Activated CD8-positive, alpha-beta memory T cell treated with anti-CD3 and anti-CD28 coated beads, Interleukin-2, amount 10 ng/mL, durations not matched to agents 7 days and 5 days (primary cell): Measurements from ENCODE around the gene CDK17. TPM values are rescaled to one million over a fixed set of nuclear protein-coding genes. Genes with fewer than 3 reads are reported as not detected.
"Not testable (repeated sequence)": the region's sequence is repeated elsewhere in the genome, so short reads cannot be mapped to it uniquely, and the experiment has no call there.

ENCODE experiments used
- ATAC-seq: fragments of 150-1000 bp; cut with Tn5 transposase; one replicate; pipeline ENCODE4 v1.10.0; 2021; ENCODE audit warnings: moderate library complexity
- CTCF ChIA-PET: fragments of 350-600 bp; sonication (Branson Sonifier 250); formaldehyde crosslinking; loops from one replicate; lab custom pipeline; 2021; ENCODE audit warnings: antibody characterized with exemption; lab: Charles Lee
- DNase-seq: peaks from one replicate; pipeline ENCODE4 v3.0.0-alpha.2; 2020
- H3K27ac Mint-ChIP-seq: one replicate; pipeline ENCODE4 v1.8.0; 2021; ENCODE audit warnings: mild to moderate bottlenecking, mixed read lengths
- H3K27me3 Mint-ChIP-seq: one replicate; pipeline ENCODE4 v1.8.0; 2021; ENCODE audit warnings: mixed read lengths
- H3K36me3 Mint-ChIP-seq: one replicate; pipeline ENCODE4 v1.8.0; 2021; ENCODE audit warnings: mild to moderate bottlenecking, mixed read lengths
- H3K4me1 Mint-ChIP-seq: one replicate; pipeline ENCODE4 v1.8.0; 2021; ENCODE audit warnings: mixed read lengths
- H3K4me3 Mint-ChIP-seq: one replicate; pipeline ENCODE4 v1.8.0; 2021; ENCODE audit warnings: mild to moderate bottlenecking, moderate library complexity, mixed read lengths
- H3K9me3 Mint-ChIP-seq: one replicate; pipeline ENCODE4 v1.8.0; 2022; ENCODE audit warnings: low read depth, mixed read lengths
- total RNA-seq, 2 experiments: library from RNA; stranded (reverse); gene quantifications; one replicate each; pipeline ENCODE4 v1.2.3, GENCODE V29; 2021

CDK17 gene
- total RNA-seq, 2 experiments from 2014 or later, result 32.7 to 46.9 TPM

- Mint-ChIP-seq H3K27me3 (no peaks in the 10 kb centered on the region), H3K9me3 (peaks cover 2% of the 10 kb centered on the region), H3K4me1 (peaks cover 24% of the 10 kb centered on the region), H3K4me3 (no peak overlapping the region), H3K27ac (no peak overlapping the region), H3K36me3 (peaks cover 36% of the 10 kb centered on the region)
- CTCF ChIA-PET, result interaction anchor here (1.1 to 2.0 kb wide), 4 partner anchors 10 to 121 kb away, joined by 3 to 10 read pairs (median 4); no protein-coding TSS in a partner anchor
- ATAC-seq, result no peak
- no peak for DNase-seq
Observed at GRCh38 chr12:96336489-96336888, 63.8 kb downstream of the CDK17 start.

GRCh38 chr12:96335270-96335669 is 65.0 kb downstream of the CDK17 start:
- no peaks in the 10 kb centered on the region for H3K27me3 Mint-ChIP-seq
- H3K4me1 Mint-ChIP-seq, result peaks cover 24% of the 10 kb centered on the region
- H3K4me3 Mint-ChIP-seq, result peak overlapping the region; percentile 11
- peak; percentile 68 for ATAC-seq
- H3K36me3 Mint-ChIP-seq, result peaks cover 31% of the 10 kb centered on the region
- CTCF ChIA-PET, result interaction anchor here (1.1 to 1.5 kb wide), 3 partner anchors 8 to 120 kb away, joined by 3 to 9 read pairs (median 4); no protein-coding TSS in a partner anchor
- H3K9me3 Mint-ChIP-seq, result peaks cover 2% of the 10 kb centered on the region
- peak overlapping the region; percentile 67 for H3K27ac Mint-ChIP-seq
- DNase-seq, result no peak

- Mint-ChIP-seq H3K4me1 (peaks cover 28% of the 10 kb centered on the region), H3K9me3 (peaks cover 2% of the 10 kb centered on the region), H3K36me3 (peaks cover 29% of the 10 kb centered on the region), H3K27ac (no peak overlapping the region), H3K27me3 (no peaks in the 10 kb centered on the region), H3K4me3 (no peak overlapping the region)
- CTCF ChIA-PET, result interaction anchor here (1.0 to 1.1 kb wide), 2 partner anchors 19 to 119 kb away, joined by 3 to 4 read pairs; no protein-coding TSS in a partner anchor
- ATAC-seq (no peak), DNase-seq (no peak)
Observed at GRCh38 chr12:96334502-96334901, 65.7 kb downstream of the CDK17 start.

GRCh38 chr12:96329545-96329944 is 70.7 kb downstream of the CDK17 start:
- Mint-ChIP-seq H3K4me3 (no peak overlapping the region), H3K36me3 (peaks cover 27% of the 10 kb centered on the region), H3K27me3 (no peaks in the 10 kb centered on the region), H3K27ac (peak overlapping the region; percentile 38), H3K9me3 (no peaks in the 10 kb centered on the region), H3K4me1 (peaks cover 30% of the 10 kb centered on the region)
- CTCF ChIA-PET, result interaction anchor here (0.6 to 1.0 kb wide), 2 partner anchors 9 to 114 kb away, joined by 3 read pairs; no protein-coding TSS in a partner anchor
- DNase-seq (no peak), ATAC-seq (no peak)

- ATAC-seq, result no peak
- H3K4me1 Mint-ChIP-seq, result peaks cover 26% of the 10 kb centered on the region
- CTCF ChIA-PET, result interaction anchor here (1.0 kb wide), 1 partner anchor 9 kb away, joined by 3 read pairs; no protein-coding TSS in a partner anchor
- H3K4me3 Mint-ChIP-seq, result no peak overlapping the region
- DNase-seq, result no peak
- peaks cover 28% of the 10 kb centered on the region for H3K36me3 Mint-ChIP-seq
- H3K27ac Mint-ChIP-seq, result no peak overlapping the region
- H3K27me3 Mint-ChIP-seq, result no peaks in the 10 kb centered on the region
- H3K9me3 Mint-ChIP-seq, result no peaks in the 10 kb centered on the region
Observed at GRCh38 chr12:96329018-96329417, 71.2 kb downstream of the CDK17 start.

- no peak overlapping the region for H3K27ac Mint-ChIP-seq
Observed at GRCh38 chr12:96327889-96328288, 72.3 kb downstream of the CDK17 start.

GRCh38 chr12:96327346-96327745 is 72.9 kb downstream of the CDK17 start:
- DNase-seq, result no peak
- CTCF ChIA-PET, result interaction anchor here (1.7 kb wide), 1 partner anchor 8 kb away, joined by 3 read pairs; no protein-coding TSS in a partner anchor
- Mint-ChIP-seq H3K4me1 (peaks cover 26% of the 10 kb centered on the region), H3K27me3 (no peaks in the 10 kb centered on the region), H3K36me3 (peaks cover 35% of the 10 kb centered on the region), H3K4me3 (no peak overlapping the region), H3K27ac (no peak overlapping the region), H3K9me3 (no peaks in the 10 kb centered on the region)
- no peak for ATAC-seq

More at GRCh38 chr12:96327889-96328288, 72.3 kb downstream of the CDK17 start:
- no peak for DNase-seq
- Mint-ChIP-seq H3K36me3 (peaks cover 31% of the 10 kb centered on the region), H3K4me3 (no peak overlapping the region), H3K9me3 (no peaks in the 10 kb centered on the region), H3K4me1 (peaks cover 25% of the 10 kb centered on the region), H3K27me3 (no peaks in the 10 kb centered on the region)
- CTCF ChIA-PET, result interaction anchor here (1.7 kb wide), 1 partner anchor 8 kb away, joined by 3 read pairs; no protein-coding TSS in a partner anchor
- ATAC-seq, result no peak

GRCh38 chr12:96326628-96327227 is 73.5 kb downstream of the CDK17 start:
- CTCF ChIA-PET, result interaction anchor here (1.7 kb wide), 1 partner anchor 9 kb away, joined by 3 read pairs; no protein-coding TSS in a partner anchor
- ATAC-seq (no peak), DNase-seq (no peak)
- Mint-ChIP-seq H3K27me3 (no peaks in the 10 kb centered on the region), H3K27ac (no peak overlapping the region), H3K9me3 (peaks cover 3% of the 10 kb centered on the region), H3K4me1 (peaks cover 31% of the 10 kb centered on the region), H3K36me3 (peaks cover 41% of the 10 kb centered on the region), H3K4me3 (no peak overlapping the region)

- Mint-ChIP-seq H3K27me3 (no peaks in the 10 kb centered on the region), H3K9me3 (peaks cover 3% of the 10 kb centered on the region), H3K27ac (no peak overlapping the region), H3K4me1 (peaks cover 25% of the 10 kb centered on the region), H3K4me3 (no peak overlapping the region), H3K36me3 (peaks cover 37% of the 10 kb centered on the region)
- no peak for DNase-seq
- no peak for ATAC-seq
- CTCF ChIA-PET, result no interaction called here
Observed at GRCh38 chr12:96323906-96324305, 76.3 kb downstream of the CDK17 start.

GRCh38 chr12:96322720-96323119 is 77.5 kb downstream of the CDK17 start:
- CTCF ChIA-PET, result interaction anchor here (0.9 kb wide), 1 partner anchor 11 kb away, joined by 3 read pairs; no protein-coding TSS in a partner anchor
- DNase-seq (no peak), ATAC-seq (no peak)
- no peak overlapping the region for H3K27ac Mint-ChIP-seq
- H3K4me3 Mint-ChIP-seq, result no peak overlapping the region
- peaks cover 19% of the 10 kb centered on the region for H3K4me1 Mint-ChIP-seq
- peaks cover 3% of the 10 kb centered on the region for H3K9me3 Mint-ChIP-seq
- no peaks in the 10 kb centered on the region for H3K27me3 Mint-ChIP-seq
- H3K36me3 Mint-ChIP-seq, result peaks cover 34% of the 10 kb centered on the region

- Mint-ChIP-seq H3K27ac (no peak overlapping the region), H3K4me3 (no peak overlapping the region), H3K36me3 (peaks cover 30% of the 10 kb centered on the region), H3K4me1 (peaks cover 16% of the 10 kb centered on the region), H3K9me3 (peaks cover 3% of the 10 kb centered on the region), H3K27me3 (no peaks in the 10 kb centered on the region)
- CTCF ChIA-PET, result no interaction called here
- no peak for DNase-seq
- peak; percentile 51 for ATAC-seq
Observed at GRCh38 chr12:96321941-96322340, 78.3 kb downstream of the CDK17 start.

GRCh38 chr12:96317801-96318200 is 82.4 kb downstream of the CDK17 start:
- peaks cover 18% of the 10 kb centered on the region for H3K4me1 Mint-ChIP-seq
- H3K27me3 Mint-ChIP-seq, H3K4me3 Mint-ChIP-seq, H3K9me3 Mint-ChIP-seq, ATAC-seq, DNase-seq, CTCF ChIA-PET, H3K27ac Mint-ChIP-seq: not testable (repeated sequence)
- H3K36me3 Mint-ChIP-seq, result peaks cover 11% of the 10 kb centered on the region

GRCh38 chr12:96315741-96316481 is 84.3 kb downstream of the CDK17 start:
- peak overlapping the region; percentile 86 for H3K4me3 Mint-ChIP-seq
- ATAC-seq, result peak; percentile 16
- peaks cover 11% of the 10 kb centered on the region for H3K4me1 Mint-ChIP-seq
- not testable (repeated sequence) for H3K36me3 Mint-ChIP-seq, DNase-seq, H3K27me3 Mint-ChIP-seq, H3K9me3 Mint-ChIP-seq
- CTCF ChIA-PET, result interaction anchor here (0.7 to 1.1 kb wide), 3 partner anchors 9 to 85 kb away, joined by 3 to 6 read pairs (median 4); partner anchors contain the start of gene CDK17
- peak overlapping the region; percentile 70 for H3K27ac Mint-ChIP-seq
